A673 (cell line): ENCODE results near the gene EFCAB5. TPM values are rescaled to one million over a fixed set of nuclear protein-coding genes. Genes with fewer than 3 reads are reported as not detected.

Source experiments
- BruUV-seq: library from RNA; stranded (reverse); fragments of 400-500 nt; replicated peaks from 2 replicates; lab custom pipeline; 2021; lab: Mats Ljungman, UMichigan
- CTCF ChIA-PET: fragments of 300-600 bp; sonication (Branson Sonifier 250); formaldehyde crosslinking; loops from one replicate; lab custom pipeline; 2022; ENCODE audit warnings: antibody characterized with exemption; lab: Charles Lee
- POLR2A ChIA-PET: fragments of 300-600 bp; sonication (Branson Sonifier 250); formaldehyde crosslinking; loops from one replicate; lab custom pipeline; 2022; ENCODE audit warnings: antibody characterized with exemption; ENCODE audit not compliant: low non-redundant PET; lab: Charles Lee
- DNase-seq: peaks from one replicate; pipeline ENCODE4 v3.0.0-alpha.2; 2015; ENCODE audit warnings: low spot score
- H3K27ac ChIP-seq: fragments of 200-600 bp; sonication (generic); 2 replicates; pipeline ENCODE4 v1.5.1; 2016; ENCODE audit warnings: mixed run types, low read depth, mild to moderate bottlenecking, mixed read lengths, antibody characterized with exemption, low read length; ENCODE audit not compliant: poor library complexity, severe bottlenecking
- H3K27me3 ChIP-seq: fragments of 200-600 bp; sonication (generic); replicated peaks from 2 replicates; pipeline ENCODE4 v1.6.1; 2017; ENCODE audit warnings: mixed run types, low read depth, mild to moderate bottlenecking, mixed read lengths, antibody characterized with exemption, low read length; ENCODE audit not compliant: insufficient read depth, poor library complexity
- H3K36me3 ChIP-seq: fragments of 200-600 bp; sonication (generic); 2 replicates; pipeline ENCODE4 v1.6.1; 2016; ENCODE audit warnings: mixed run types, mild to moderate bottlenecking, mixed read lengths, antibody characterized with exemption, low read length; ENCODE audit not compliant: insufficient read depth, poor library complexity, severe bottlenecking
- H3K4me1 ChIP-seq: fragments of 200-600 bp; sonication (generic); 2 replicates; pipeline ENCODE4 v1.6.1; 2017; ENCODE audit warnings: mixed run types, mild to moderate bottlenecking, mixed read lengths, antibody characterized with exemption, low read length; ENCODE audit not compliant: insufficient read depth, poor library complexity, severe bottlenecking
- H3K4me3 ChIP-seq: fragments of 200-600 bp; sonication (generic); 2 replicates; pipeline ENCODE4 v1.5.1; 2016; ENCODE audit warnings: low read depth, mixed run types, mild to moderate bottlenecking, mixed read lengths, low read length; ENCODE audit not compliant: poor library complexity, severe bottlenecking
- H3K9me3 ChIP-seq: fragments of 200-600 bp; sonication (generic); 2 replicates; pipeline ENCODE4 v1.6.1; 2016; ENCODE audit warnings: mixed run types, low read depth, mild to moderate bottlenecking, mixed read lengths, antibody characterized with exemption, low read length; ENCODE audit not compliant: poor library complexity, severe bottlenecking
- CTCF ChIP-seq: fragments of 300-800, 200-600 bp; sonication (generic); conservative IDR thresholded peaks from 2 replicates; pipeline ENCODE4 v1.5.1; 2017; ENCODE audit warnings: low read depth, mild to moderate bottlenecking, antibody characterized with exemption, low read length, moderate library complexity, mixed read lengths
- EZH2 ChIP-seq: fragments of 200-600 bp; sonication (generic); IDR thresholded peaks from 2 replicates; pipeline ENCODE4 v1.6.1; 2017; ENCODE audit warnings: borderline replicate concordance, low read depth, mild to moderate bottlenecking, mixed read lengths, antibody characterized with exemption, low read length; ENCODE audit not compliant: poor library complexity, severe bottlenecking
- intact Hi-C: fragments of 100-400 bp; cut with micrococcal nuclease; formaldehyde crosslinking; loops from one replicate; pipeline ENCODE4 v1.10.0; 2022; ENCODE audit not compliant: unreplicated experiment
- total RNA-seq: library from RNA; stranded (reverse); gene quantifications from 2 replicates; pipeline ENCODE4 v1.2.3, GENCODE V29; 2021

The EFCAB5 gene
- total RNA-seq, 1 experiment from 2014 or later = 2.8 TPM

- Histone ChIP-seq H3K9me3 (peaks cover 5% of the 10 kb centered on the region), H3K27me3 (no peaks in the 10 kb centered on the region), H3K4me3 (no peak overlapping the region), H3K27ac (no peak overlapping the region), H3K36me3 (no peaks in the 10 kb centered on the region), H3K4me1 (no peaks in the 10 kb centered on the region)
- no peak for DNase-seq
- BruUV-seq = no TSS peak
- POLR2A ChIA-PET = no interaction called here
- TF ChIP-seq EZH2 (no peak), CTCF (no peak)
- intact Hi-C loops = no loop called here
- CTCF ChIA-PET = no interaction called here
These were observed 17.7 kb downstream of the EFCAB5 start for GRCh38 chr17:29958947-29959657.

- BruUV-seq = no TSS peak
- DNase-seq = no peak
- ChIA-PET CTCF (no interaction called here), POLR2A (no interaction called here)
- H3K4me3 ChIP-seq = no peak overlapping the region
- intact Hi-C loops = no loop called here
- TF ChIP-seq EZH2 = no peak
- no peak for TF ChIP-seq CTCF
- no peaks in the 10 kb centered on the region for H3K27me3 ChIP-seq
- H3K9me3 ChIP-seq = no peaks in the 10 kb centered on the region
- H3K27ac ChIP-seq = no peak overlapping the region
- H3K36me3 ChIP-seq = no peaks in the 10 kb centered on the region
- H3K4me1 ChIP-seq = no peaks in the 10 kb centered on the region
These were observed 18.4 kb downstream of the EFCAB5 start for GRCh38 chr17:29959658-29960337.

GRCh38 chr17:29962656-29963055, 21.2 kb downstream of the EFCAB5 start:
- no peak for TF ChIP-seq EZH2
- H3K4me1 ChIP-seq = no peaks in the 10 kb centered on the region
- H3K27ac ChIP-seq = no peak overlapping the region
- ChIA-PET CTCF (no interaction called here), POLR2A (no interaction called here)
- no peak for DNase-seq
- no TSS peak for BruUV-seq
- H3K36me3 ChIP-seq = no peaks in the 10 kb centered on the region
- H3K4me3 ChIP-seq = no peak overlapping the region
- intact Hi-C loops = no loop called here
- no peaks in the 10 kb centered on the region for H3K27me3 ChIP-seq
- H3K9me3 ChIP-seq = no peaks in the 10 kb centered on the region
